ENCODE data around the gene SPIN2B. TPM values are rescaled to one million over a fixed set of nuclear protein-coding genes. Genes with fewer than 3 reads are reported as not detected.
"Not testable (repeated sequence)": the region's sequence is repeated elsewhere in the genome, so short reads cannot be mapped to it uniquely, and the experiment has no call there.

The SPIN2B gene
- total RNA-seq, 2 donors from 2014 or later = 5.7 to 9.3 TPM

DNA sequence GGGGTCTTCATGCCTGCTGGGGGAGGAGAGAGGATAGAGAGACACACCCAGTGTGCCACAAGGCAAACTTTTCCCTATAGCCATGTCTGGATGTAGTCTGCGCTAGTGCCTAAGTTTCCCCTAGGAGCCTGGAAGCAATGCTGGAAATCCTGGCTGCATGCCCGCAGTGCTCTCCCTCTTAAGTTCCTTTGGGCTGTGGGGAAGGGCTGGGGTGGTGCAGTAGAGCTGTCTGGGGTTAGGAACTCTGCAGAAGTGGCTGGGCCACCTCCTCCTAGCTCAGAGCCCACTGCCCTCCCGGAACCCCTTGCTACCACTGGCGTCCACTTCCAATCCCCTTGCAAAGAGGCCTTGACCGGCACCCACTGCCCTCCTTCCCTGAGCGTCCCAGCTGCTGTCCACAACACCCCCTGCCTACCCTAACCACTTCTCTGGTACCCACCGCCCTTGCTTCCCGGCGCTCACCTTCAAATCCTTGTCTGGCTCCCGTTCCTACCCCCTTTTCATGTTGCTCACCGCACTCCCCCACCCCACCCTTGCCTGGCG lies 658 bp downstream of the SPIN2B start:
- DNase-seq (ENCODE audit: low spot score); H3K27me3 Mint-ChIP-seq; H3K36me3 Mint-ChIP-seq; H3K9me3 Mint-ChIP-seq; H3K4me1 Mint-ChIP-seq (ENCODE audit: low read depth in 2 of 2); ATAC-seq: not testable (repeated sequence)
- Mint-ChIP-seq H3K27ac (peak overlapping the region; percentile 69 to 78), H3K4me3 (peak overlapping the region; percentile 90)

DNA sequence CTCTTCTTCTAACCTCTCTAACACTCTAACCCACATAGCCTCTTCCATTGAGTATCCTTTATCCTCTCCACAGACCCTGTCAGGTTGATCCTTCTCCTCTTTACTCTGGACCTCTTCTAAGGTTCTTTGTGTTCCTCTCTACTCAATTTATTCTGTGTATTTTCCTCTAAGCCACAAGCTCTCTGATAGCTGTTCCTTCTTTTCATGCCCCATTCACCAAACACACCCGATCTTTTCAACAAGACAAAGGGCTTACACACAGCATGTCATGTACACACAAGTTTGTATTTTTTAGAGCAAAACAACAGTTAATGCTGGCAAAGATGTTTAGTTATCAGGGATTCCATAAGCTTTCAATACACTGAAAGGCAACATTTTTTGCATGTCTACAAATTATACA lies 1.9 kb downstream of the SPIN2B start:
- H3K4me3 Mint-ChIP-seq = no peak overlapping the region
- H3K9me3 Mint-ChIP-seq = no peaks in the 10 kb centered on the region
- ATAC-seq = no peak
- peaks cover 5% of the 10 kb centered on the region for H3K36me3 Mint-ChIP-seq
- peaks cover 7 to 10% of the 10 kb centered on the region in 2 donors for H3K4me1 Mint-ChIP-seq (ENCODE audit: low read depth in 2 of 2)
- DNase-seq (ENCODE audit: low spot score) = no peak
- no peak overlapping the region for H3K27ac Mint-ChIP-seq
- H3K27me3 Mint-ChIP-seq = peaks cover 0 to 8% of the 10 kb centered on the region in 2 donors

DNA sequence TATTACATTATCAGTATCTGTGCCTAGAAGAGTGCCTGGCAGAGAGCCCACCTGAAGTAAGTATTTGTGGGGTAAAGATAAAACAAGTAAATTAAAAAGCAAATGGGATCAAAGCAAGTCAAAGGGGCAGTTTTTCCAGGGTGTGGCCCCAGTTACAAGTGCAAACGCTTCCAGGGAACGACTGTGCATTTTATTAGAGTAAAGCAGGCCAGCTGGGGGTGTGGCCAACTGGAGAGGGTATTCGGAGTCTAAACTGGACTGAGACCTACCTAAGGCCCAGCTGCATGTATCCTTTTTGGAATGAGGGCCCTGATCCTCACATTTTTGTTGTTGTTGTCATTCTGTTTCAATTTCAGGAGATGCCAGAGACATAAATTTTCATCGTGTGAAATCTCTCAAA lies 3.8 kb downstream of the SPIN2B start:
- not testable (repeated sequence) for ATAC-seq; H3K27ac Mint-ChIP-seq; DNase-seq (ENCODE audit: low spot score); H3K9me3 Mint-ChIP-seq; H3K36me3 Mint-ChIP-seq; H3K27me3 Mint-ChIP-seq; H3K4me1 Mint-ChIP-seq (ENCODE audit: low read depth in 2 of 2); H3K4me3 Mint-ChIP-seq

- H3K9me3 Mint-ChIP-seq = no peaks in the 10 kb centered on the region
- ATAC-seq = no peak
Observed at GRCh38 chrX:57104921-57105398, 16.4 kb downstream of the SPIN2B start.

DNA sequence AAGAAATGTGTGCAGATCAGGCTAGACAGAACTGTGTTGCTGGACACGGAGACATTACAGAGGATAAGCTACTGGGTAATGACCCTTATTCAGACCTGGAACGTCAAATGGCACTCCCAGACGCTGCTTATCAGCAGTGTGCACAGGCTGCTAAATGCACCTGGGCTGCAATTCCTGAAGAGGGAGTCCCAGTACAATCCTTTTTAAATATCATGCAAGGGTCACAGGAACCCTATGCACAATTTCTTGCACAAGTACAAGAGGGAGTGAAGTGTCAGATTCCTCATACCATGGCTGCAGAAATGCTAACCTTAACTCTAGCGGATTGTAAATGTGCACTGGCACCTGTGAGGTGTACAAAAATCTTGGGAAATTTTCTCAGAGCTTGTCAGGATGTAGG lies 16.9 kb downstream of the SPIN2B start:
- Mint-ChIP-seq H3K4me3 (no peak overlapping the region), H3K36me3 (peaks cover 9% of the 10 kb centered on the region)
- no peak for DNase-seq (ENCODE audit: low spot score)

More at GRCh38 chrX:57104921-57105398, 16.4 kb downstream of the SPIN2B start:
- Mint-ChIP-seq H3K27ac (no peak overlapping the region), H3K4me1 (ENCODE audit: low read depth in 2 of 2) (no peaks in the 10 kb centered on the region), H3K4me3 (no peak overlapping the region), H3K36me3 (peaks cover 7% of the 10 kb centered on the region), H3K27me3 (peaks cover 0 to 6% of the 10 kb centered on the region in 2 donors)
- no peak for DNase-seq (ENCODE audit: low spot score)

DNA sequence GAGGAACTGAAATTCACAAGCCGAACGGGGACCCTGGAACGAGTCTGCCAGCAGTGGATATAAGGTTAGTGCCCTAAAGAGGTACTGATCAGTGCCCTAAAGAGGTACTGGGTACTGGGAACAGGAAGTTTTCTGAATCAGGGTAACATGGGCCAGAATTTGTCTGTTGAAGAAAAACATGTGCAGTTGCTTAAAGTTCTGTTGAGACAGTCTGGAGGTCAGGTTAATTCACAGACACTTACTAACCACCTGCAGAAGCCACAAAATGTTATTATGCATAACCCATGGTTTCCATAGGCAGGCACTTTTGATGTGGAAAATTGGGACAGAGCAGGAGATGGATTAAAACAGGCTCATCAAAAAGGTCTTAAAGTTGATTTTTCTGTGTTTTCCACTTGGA lies 17.9 kb downstream of the SPIN2B start:
- no peak overlapping the region for H3K4me3 Mint-ChIP-seq
- ATAC-seq = no peak
- no peaks in the 10 kb centered on the region for H3K4me1 Mint-ChIP-seq (ENCODE audit: low read depth in 2 of 2)
- no peak for DNase-seq (ENCODE audit: low spot score)
- H3K9me3 Mint-ChIP-seq = no peaks in the 10 kb centered on the region
- H3K27me3 Mint-ChIP-seq = no peaks in the 10 kb centered on the region
- no peak overlapping the region for H3K27ac Mint-ChIP-seq
- peaks cover 13% of the 10 kb centered on the region for H3K36me3 Mint-ChIP-seq

More for the DNA sequence above, 16.9 kb downstream of the SPIN2B start:
- no peak overlapping the region for H3K27ac Mint-ChIP-seq
- no peaks in the 10 kb centered on the region for H3K9me3 Mint-ChIP-seq
- H3K4me1 Mint-ChIP-seq (ENCODE audit: low read depth in 2 of 2) = no peaks in the 10 kb centered on the region
- peaks cover 0 to 4% of the 10 kb centered on the region in 2 donors for H3K27me3 Mint-ChIP-seq
- no peak for ATAC-seq

DNA sequence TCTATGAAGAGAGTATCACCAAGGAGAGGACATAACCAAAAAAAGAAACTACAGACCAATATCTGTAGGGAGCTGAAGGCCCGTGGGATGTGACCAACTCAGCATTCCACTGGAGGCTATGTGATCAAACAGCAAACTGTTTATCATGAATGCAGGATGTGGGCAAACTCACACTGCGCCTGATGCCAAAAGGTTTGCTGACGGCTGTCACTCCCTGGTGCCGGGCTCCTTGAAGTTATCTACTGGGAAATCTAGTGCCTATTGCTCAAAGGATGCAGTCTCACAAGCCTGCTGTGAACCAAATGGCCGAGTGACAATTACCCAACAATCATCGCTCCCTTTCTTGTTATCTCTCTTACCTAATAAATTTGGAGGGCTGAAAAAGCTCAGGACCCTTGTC lies 18.4 kb downstream of the SPIN2B start:
- DNase-seq (ENCODE audit: low spot score); H3K9me3 Mint-ChIP-seq; H3K27me3 Mint-ChIP-seq; H3K27ac Mint-ChIP-seq; ATAC-seq; H3K4me1 Mint-ChIP-seq (ENCODE audit: low read depth in 2 of 2); H3K4me3 Mint-ChIP-seq: not testable (repeated sequence)
- H3K36me3 Mint-ChIP-seq = peaks cover 19% of the 10 kb centered on the region

DNA sequence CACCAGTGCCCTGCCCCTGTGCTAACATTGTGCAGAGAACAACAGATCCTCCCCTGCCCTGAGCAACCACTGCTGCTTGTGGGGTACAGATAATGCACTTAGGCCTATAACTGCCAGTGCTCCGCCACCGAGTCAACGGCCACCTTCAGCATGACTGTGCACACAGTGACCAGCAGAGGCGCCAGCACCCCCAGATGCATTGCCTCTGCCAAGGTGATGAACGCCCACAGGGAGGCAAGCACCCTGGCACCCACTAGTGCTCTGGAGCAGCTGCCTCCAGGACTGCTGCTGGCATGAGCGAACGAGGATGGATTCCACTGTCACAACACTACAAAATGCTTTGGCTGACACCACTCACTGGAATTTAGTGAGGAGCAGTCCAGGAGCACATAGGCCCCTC lies 38.2 kb downstream of the SPIN2B start:
- Mint-ChIP-seq H3K4me1 (ENCODE audit: low read depth in 2 of 2) (no peaks in the 10 kb centered on the region), H3K9me3 (no peaks in the 10 kb centered on the region), H3K36me3 (peaks cover 29% of the 10 kb centered on the region), H3K27ac (no peak overlapping the region), H3K4me3 (no peak overlapping the region), H3K27me3 (no peaks in the 10 kb centered on the region)
- ATAC-seq (no peak), DNase-seq (ENCODE audit: low spot score) (no peak)

GRCh38 chrX:57074458-57074857 lies 46.9 kb downstream of the SPIN2B start:
- no peaks in the 10 kb centered on the region for H3K36me3 Mint-ChIP-seq

DNA sequence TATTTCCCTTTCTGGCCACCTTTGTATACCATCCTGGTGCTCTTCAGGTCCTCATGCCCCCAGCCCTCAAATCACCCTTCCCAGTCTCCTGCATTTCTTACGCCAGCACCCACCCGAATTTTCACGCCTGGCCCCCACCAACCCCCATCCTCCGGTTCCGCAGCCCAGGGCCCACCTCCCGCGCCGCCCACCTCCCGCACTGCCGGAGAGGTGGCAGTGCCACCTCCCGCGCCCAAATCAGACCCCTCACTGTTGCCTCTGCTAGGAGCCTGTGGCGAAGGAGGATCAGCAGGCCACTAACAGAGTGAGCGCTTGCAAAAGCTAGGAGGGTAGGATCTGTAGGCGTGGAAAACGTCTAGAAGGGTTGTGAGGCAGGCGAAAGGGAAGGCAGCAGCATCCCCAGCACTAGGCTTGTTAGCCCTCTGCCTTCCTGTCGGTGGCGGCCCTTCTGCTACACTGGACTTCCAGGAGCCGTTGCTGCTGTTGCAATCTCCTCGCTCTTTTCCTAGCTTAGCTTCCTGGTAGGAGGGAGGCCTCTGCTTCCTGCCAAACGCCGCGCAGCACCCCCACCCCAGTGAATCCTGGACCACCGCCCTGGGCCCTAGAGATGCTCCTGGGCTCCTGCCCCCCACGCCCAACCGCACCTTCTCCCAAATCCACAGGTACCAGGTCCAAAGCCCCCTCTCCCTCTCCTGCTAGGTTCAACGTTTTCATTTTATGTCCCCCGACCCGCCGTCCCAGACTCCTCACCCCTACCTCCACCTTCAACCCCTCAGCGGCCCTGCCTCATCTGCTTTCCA lies 51.0 kb downstream of the SPIN2B start:
- no peak for DNase-seq (ENCODE audit: low spot score)
- no peak overlapping the region for H3K4me3 Mint-ChIP-seq
- no peaks in the 10 kb centered on the region for H3K9me3 Mint-ChIP-seq
- no peaks in the 10 kb centered on the region for H3K36me3 Mint-ChIP-seq
- no peak overlapping the region for H3K27ac Mint-ChIP-seq
- peaks cover 0 to 32% of the 10 kb centered on the region in 2 donors for H3K27me3 Mint-ChIP-seq
- no peaks in the 10 kb centered on the region for H3K4me1 Mint-ChIP-seq (ENCODE audit: low read depth in 2 of 2)
- no peak for ATAC-seq

More at GRCh38 chrX:57074458-57074857, 46.9 kb downstream of the SPIN2B start:
- Mint-ChIP-seq H3K4me1 (ENCODE audit: low read depth in 2 of 2) (no peaks in the 10 kb centered on the region), H3K4me3 (no peak overlapping the region), H3K27ac (no peak overlapping the region), H3K27me3 (peaks cover 0 to 22% of the 10 kb centered on the region in 2 donors), H3K9me3 (no peaks in the 10 kb centered on the region)
- DNase-seq (ENCODE audit: low spot score) (no peak), ATAC-seq (no peak)

Other genes with a start within 250 kb of the SPIN2B start
- gene SPIN3, start 126.0 kb downstream of the SPIN2B start, total RNA-seq = 1 to 10 TPM; 5.4 to 6.6 TPM
- gene SPIN2A, start 15.8 kb upstream of the SPIN2B start, total RNA-seq = under 1 TPM; 0.50 to 0.64 TPM
- gene FAAH2, start 165.2 kb upstream of the SPIN2B start, total RNA-seq = 1 to 10 TPM in 1 of 2 donors, under 1 TPM in 1; 0.14 to 1.1 TPM